ENCODE results near the gene NUDT21. TPM values are rescaled to one million over a fixed set of nuclear protein-coding genes. Genes with fewer than 3 reads are reported as not detected.

NUDT21 gene
- total RNA-seq, 2 donors from 2014 or later, result 43.5 to 52.3 TPM

DNA sequence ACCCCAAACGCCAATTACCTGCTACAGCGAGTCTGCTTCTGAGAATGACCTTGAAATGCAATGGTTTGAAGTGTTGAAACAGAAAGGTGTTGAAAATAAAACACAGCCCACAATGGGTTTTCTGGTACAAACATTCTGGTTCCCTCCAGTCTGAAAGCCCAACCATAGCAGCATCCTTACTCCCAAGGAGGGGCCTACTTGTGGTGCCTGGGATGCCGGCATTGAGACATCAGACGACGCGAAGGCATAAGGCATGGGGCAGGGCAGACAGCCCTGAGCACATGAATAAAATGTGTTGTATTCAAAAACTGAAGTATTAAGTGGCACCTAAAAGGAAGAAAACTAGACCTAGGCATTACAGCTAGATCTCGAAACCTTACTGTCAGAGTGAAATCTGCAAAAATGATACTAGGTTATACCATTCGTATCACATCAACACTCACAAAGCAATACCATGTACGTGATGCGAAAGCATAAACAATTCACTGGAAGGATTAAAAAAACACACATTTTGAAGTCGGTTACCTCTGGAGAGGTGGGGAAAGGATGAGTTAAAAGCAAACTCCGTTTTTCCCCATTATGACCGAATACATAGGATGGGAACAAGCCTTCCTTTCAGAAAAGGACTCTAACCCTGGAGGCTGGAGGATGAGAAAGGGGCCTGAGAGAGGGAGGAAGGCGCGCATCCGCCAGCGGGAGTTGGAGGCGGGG is 702 bp downstream of the NUDT21 start:
- peaks cover 18 to 43% of the 10 kb centered on the region in 2 donors for H3K4me1 ChIP-seq (ENCODE audit: control insufficient read depth in 1 of 2, low read depth in 2 of 2)
- TF ChIP-seq, protein P1, sequence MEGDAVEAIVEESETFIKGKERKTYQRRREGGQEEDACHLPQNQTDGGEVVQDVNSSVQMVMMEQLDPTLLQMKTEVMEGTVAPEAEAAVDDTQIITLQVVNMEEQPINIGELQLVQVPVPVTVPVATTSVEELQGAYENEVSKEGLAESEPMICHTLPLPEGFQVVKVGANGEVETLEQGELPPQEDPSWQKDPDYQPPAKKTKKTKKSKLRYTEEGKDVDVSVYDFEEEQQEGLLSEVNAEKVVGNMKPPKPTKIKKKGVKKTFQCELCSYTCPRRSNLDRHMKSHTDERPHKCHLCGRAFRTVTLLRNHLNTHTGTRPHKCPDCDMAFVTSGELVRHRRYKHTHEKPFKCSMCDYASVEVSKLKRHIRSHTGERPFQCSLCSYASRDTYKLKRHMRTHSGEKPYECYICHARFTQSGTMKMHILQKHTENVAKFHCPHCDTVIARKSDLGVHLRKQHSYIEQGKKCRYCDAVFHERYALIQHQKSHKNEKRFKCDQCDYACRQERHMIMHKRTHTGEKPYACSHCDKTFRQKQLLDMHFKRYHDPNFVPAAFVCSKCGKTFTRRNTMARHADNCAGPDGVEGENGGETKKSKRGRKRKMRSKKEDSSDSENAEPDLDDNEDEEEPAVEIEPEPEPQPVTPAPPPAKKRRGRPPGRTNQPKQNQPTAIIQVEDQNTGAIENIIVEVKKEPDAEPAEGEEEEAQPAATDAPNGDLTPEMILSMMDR (IDR thresholded peaks at IDR 0.05), result no peak
- no peak for ATAC-seq (ENCODE audit: insufficient number of reproducible peaks, low FRiP score, low read depth)

DNA sequence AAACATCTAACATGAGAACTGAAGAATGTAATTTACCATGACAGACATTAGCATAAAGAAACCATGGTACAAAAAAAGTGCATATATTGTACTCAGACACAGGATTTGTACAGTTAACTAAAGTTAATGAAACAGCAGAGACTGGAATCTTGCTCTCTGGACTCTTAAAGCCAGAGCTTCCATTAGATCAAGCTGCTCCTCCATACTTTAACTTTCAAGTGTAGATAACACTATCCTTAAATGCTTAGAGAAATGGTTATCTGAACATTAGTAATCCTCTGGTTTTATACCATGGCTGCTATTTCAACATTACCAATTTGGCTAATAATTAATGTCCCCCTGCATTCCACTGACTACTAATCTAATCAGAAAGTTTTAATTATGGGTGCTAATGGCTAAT is 3.1 kb downstream of the NUDT21 start:
- H3K27ac ChIP-seq, result no peak overlapping the region
- H3K27me3 ChIP-seq (replicated peaks; ENCODE audit: insufficient read depth), result no peaks in the 10 kb centered on the region
- no peak overlapping the region for H3K4me3 ChIP-seq
- ATAC-seq (ENCODE audit: insufficient number of reproducible peaks, low FRiP score, low read depth) (no peak), DNase-seq (ENCODE audit: low spot score) (no peak)
- peaks cover 13% of the 10 kb centered on the region for H3K36me3 ChIP-seq
- TF ChIP-seq, protein P1 (IDR thresholded peaks at IDR 0.05), result no peak
- peaks cover 18 to 39% of the 10 kb centered on the region in 2 donors for H3K4me1 ChIP-seq (ENCODE audit: control insufficient read depth in 1 of 2, low read depth in 2 of 2)
- H3K9me3 ChIP-seq, result no peaks in the 10 kb centered on the region

More for the DNA sequence above, 702 bp downstream of the NUDT21 start:
- Histone ChIP-seq H3K36me3 (peaks cover 12% of the 10 kb centered on the region), H3K9me3 (no peaks in the 10 kb centered on the region), H3K27me3 (replicated peaks; ENCODE audit: insufficient read depth) (no peaks in the 10 kb centered on the region), H3K27ac (peak overlapping the region; percentile 73 to 91), H3K4me3 (peak overlapping the region; percentile 90)
- no peak for DNase-seq (ENCODE audit: low spot score)

DNA sequence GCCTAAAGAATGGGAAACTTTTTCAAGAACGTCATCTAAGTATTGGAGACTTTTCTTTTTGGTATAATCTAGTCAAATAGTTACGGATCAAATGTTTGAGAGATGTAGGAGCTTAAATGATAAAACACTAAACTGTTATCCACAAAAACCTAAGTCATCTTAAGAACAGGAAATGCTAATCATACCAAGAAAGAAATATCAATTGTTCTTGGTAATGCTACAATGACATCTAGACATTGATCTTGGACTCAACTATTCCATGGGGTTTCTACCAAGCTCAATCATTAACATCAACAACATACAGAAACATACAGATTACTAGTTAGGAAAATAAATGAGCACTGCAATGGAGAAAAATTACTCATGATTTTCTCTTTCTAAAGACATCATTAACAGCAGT is 3.8 kb downstream of the NUDT21 start:
- no peak for ATAC-seq (ENCODE audit: insufficient number of reproducible peaks, low FRiP score, low read depth)

DNA sequence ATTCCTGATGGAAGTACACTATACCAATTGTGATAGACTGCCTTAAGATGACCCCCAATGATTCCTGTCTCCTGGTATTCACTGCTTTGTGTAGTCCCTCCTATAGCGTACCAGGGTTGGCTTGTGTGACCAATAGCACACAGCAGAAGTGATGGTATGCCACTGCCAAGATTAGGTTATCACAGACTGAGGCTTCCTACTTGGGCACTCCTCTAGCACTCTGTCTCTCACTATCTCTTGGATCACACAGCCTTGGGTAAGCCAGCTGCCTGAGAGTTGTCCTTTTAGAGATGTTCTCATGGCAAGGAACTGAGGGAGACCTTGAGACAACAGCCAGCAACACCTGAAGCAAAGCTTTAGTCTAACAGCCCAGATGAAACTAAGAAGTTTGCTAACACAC is 13.1 kb downstream of the NUDT21 start:
- TF ChIP-seq, protein P1 (IDR thresholded peaks at IDR 0.05), result no peak
- Histone ChIP-seq H3K4me1 (ENCODE audit: control insufficient read depth in 1 of 2, low read depth in 2 of 2) (peaks cover 5 to 19% of the 10 kb centered on the region in 2 donors), H3K27me3 (replicated peaks; ENCODE audit: insufficient read depth) (no peaks in the 10 kb centered on the region), H3K9me3 (no peaks in the 10 kb centered on the region), H3K36me3 (peaks cover 25% of the 10 kb centered on the region), H3K27ac (no peak overlapping the region), H3K4me3 (no peak overlapping the region)
- DNase-seq (ENCODE audit: low spot score) (no peak), ATAC-seq (ENCODE audit: insufficient number of reproducible peaks, low FRiP score, low read depth) (no peak)

More for the DNA sequence above, 3.8 kb downstream of the NUDT21 start:
- TF ChIP-seq, protein P1 (IDR thresholded peaks at IDR 0.05), result no peak
- H3K27ac ChIP-seq, result no peak overlapping the region
- H3K36me3 ChIP-seq, result peaks cover 17% of the 10 kb centered on the region
- H3K4me3 ChIP-seq, result no peak overlapping the region
- no peaks in the 10 kb centered on the region for H3K27me3 ChIP-seq (replicated peaks; ENCODE audit: insufficient read depth)
- H3K9me3 ChIP-seq, result no peaks in the 10 kb centered on the region
- peaks cover 13 to 32% of the 10 kb centered on the region in 2 donors for H3K4me1 ChIP-seq (ENCODE audit: control insufficient read depth in 1 of 2, low read depth in 2 of 2)
- DNase-seq (ENCODE audit: low spot score), result no peak

DNA sequence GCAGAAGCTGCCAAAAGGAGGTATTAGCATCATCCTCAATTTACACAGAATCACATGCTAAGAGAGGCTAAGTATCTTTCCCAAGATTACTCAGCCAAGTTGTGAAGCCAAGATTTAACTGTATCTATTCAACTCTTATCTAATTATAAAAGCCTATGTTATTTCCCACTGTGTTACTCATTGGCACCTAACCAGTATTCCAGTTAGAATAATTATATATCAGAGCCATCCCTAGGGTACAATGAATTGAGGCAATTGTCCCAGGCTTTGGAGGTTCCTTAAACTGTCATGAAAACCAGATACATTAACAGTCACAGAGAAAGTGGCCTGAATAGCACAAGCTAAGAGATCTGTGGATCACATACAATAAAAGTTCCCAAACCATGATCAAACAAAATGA is 14.9 kb downstream of the NUDT21 start:
- ATAC-seq (ENCODE audit: insufficient number of reproducible peaks, low FRiP score, low read depth) (no peak), DNase-seq (ENCODE audit: low spot score) (no peak)
- no peaks in the 10 kb centered on the region for H3K27me3 ChIP-seq (replicated peaks; ENCODE audit: insufficient read depth)
- no peak overlapping the region for H3K27ac ChIP-seq
- peaks cover 5 to 19% of the 10 kb centered on the region in 2 donors for H3K4me1 ChIP-seq (ENCODE audit: control insufficient read depth in 1 of 2, low read depth in 2 of 2)
- H3K36me3 ChIP-seq, result peaks cover 21% of the 10 kb centered on the region
- TF ChIP-seq, protein P1 (IDR thresholded peaks at IDR 0.05), result no peak
- no peak overlapping the region for H3K4me3 ChIP-seq
- H3K9me3 ChIP-seq, result no peaks in the 10 kb centered on the region

Measured in thoracic aorta (tissue), 2 donors.